Chondrocyte (in vitro differentiated cells): ENCODE data around the gene MRPL24. TPM values are rescaled to one million over a fixed set of nuclear protein-coding genes. Genes with fewer than 3 reads are reported as not detected.

Experiments
- DNase-seq: peaks from one replicate; pipeline ENCODE4 v3.0.0; 2021; ENCODE audit warnings: mixed read lengths, low spot score
- H3K27ac Mint-ChIP-seq: one replicate; pipeline ENCODE4 v1.8.0; 2021; ENCODE audit warnings: mild to moderate bottlenecking, moderate library complexity, mixed read lengths; ENCODE audit not compliant: unreplicated experiment
- H3K27me3 Mint-ChIP-seq: 2 replicates; pipeline ENCODE4 v1.8.0; 2021; ENCODE audit warnings: low read depth, mixed read lengths
- H3K36me3 Mint-ChIP-seq: 2 replicates; pipeline ENCODE4 v1.8.0; 2021; ENCODE audit warnings: low read depth, mixed read lengths
- H3K4me1 Mint-ChIP-seq: 2 replicates; pipeline ENCODE4 v1.8.0; 2021; ENCODE audit warnings: low read depth, mild to moderate bottlenecking, mixed read lengths
- H3K4me3 Mint-ChIP-seq: one replicate; pipeline ENCODE4 v1.8.0; 2021; ENCODE audit warnings: mild to moderate bottlenecking, moderate library complexity, mixed read lengths; ENCODE audit not compliant: unreplicated experiment
- H3K9me3 Mint-ChIP-seq: 2 replicates; pipeline ENCODE4 v1.8.0; 2021; ENCODE audit warnings: low read depth, mixed read lengths
- total RNA-seq: library from RNA; stranded (reverse); gene quantifications from 3 replicates; pipeline ENCODE4 v1.2.1, GENCODE V29; 2021
- TF ChIP-seq, protein P1 (sequence below): fragments of 200-600 bp; sonication (generic); IDR thresholded peaks from 2 replicates; pipeline ENCODE4 v1.5.0; 2021; ENCODE audit warnings: antibody characterized with exemption, mild to moderate bottlenecking, moderate library complexity

Gene MRPL24
- total RNA-seq, 1 donor from 2014 or later = 40.3 TPM

DNA sequence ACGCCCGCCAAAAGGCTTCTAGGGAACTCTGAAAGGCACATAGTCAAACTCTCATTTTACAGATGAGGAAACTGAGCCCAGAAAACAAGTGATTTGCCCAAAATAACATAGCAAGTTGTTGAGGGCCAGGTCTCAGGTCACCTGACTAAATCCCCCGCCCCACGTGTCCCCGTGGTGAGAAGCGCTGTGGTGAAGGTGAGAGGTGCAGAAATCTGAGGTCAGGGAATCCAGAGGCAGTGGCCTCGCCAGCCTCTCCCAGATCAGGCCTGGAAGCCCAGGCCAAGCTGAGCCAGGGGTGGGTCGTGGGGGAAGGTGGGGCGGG is 5.5 kb upstream of the MRPL24 start:
- TF ChIP-seq, protein P1, sequence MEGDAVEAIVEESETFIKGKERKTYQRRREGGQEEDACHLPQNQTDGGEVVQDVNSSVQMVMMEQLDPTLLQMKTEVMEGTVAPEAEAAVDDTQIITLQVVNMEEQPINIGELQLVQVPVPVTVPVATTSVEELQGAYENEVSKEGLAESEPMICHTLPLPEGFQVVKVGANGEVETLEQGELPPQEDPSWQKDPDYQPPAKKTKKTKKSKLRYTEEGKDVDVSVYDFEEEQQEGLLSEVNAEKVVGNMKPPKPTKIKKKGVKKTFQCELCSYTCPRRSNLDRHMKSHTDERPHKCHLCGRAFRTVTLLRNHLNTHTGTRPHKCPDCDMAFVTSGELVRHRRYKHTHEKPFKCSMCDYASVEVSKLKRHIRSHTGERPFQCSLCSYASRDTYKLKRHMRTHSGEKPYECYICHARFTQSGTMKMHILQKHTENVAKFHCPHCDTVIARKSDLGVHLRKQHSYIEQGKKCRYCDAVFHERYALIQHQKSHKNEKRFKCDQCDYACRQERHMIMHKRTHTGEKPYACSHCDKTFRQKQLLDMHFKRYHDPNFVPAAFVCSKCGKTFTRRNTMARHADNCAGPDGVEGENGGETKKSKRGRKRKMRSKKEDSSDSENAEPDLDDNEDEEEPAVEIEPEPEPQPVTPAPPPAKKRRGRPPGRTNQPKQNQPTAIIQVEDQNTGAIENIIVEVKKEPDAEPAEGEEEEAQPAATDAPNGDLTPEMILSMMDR = no peak
- H3K27ac Mint-ChIP-seq = peak overlapping the region; percentile 99
- peaks cover 16% of the 10 kb centered on the region for H3K36me3 Mint-ChIP-seq
- H3K4me3 Mint-ChIP-seq = peak overlapping the region; percentile 77
- peaks cover 63% of the 10 kb centered on the region for H3K4me1 Mint-ChIP-seq
- H3K27me3 Mint-ChIP-seq = no peaks in the 10 kb centered on the region
- H3K9me3 Mint-ChIP-seq = no peaks in the 10 kb centered on the region
- no peak for DNase-seq

DNA sequence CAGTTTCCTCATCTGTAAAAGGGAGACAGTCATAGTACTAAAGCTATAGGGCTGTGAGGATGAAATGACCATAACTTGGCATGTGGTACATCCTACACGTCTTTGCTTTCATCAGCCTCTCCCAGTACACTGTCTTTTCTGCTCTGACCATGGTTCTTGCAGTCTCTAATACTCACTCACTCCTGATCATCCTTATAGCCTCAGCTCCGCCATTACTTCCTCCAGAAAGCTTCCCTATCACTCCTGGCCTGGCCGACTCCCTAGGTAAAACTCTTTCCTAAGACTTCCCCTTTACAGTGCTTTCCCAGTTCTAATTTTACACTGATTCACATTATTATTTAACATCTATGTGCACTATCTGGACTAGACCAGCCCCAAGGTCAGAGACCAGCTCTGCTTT is 5.0 kb upstream of the MRPL24 start:
- no peaks in the 10 kb centered on the region for H3K27me3 Mint-ChIP-seq
- DNase-seq = peak; percentile 22
- TF ChIP-seq, protein P1 = no peak
- H3K4me3 Mint-ChIP-seq = peak overlapping the region; percentile 77
- peak overlapping the region; percentile 99 for H3K27ac Mint-ChIP-seq
- peaks cover 68% of the 10 kb centered on the region for H3K4me1 Mint-ChIP-seq
- H3K36me3 Mint-ChIP-seq = peaks cover 16% of the 10 kb centered on the region
- H3K9me3 Mint-ChIP-seq = no peaks in the 10 kb centered on the region

DNA sequence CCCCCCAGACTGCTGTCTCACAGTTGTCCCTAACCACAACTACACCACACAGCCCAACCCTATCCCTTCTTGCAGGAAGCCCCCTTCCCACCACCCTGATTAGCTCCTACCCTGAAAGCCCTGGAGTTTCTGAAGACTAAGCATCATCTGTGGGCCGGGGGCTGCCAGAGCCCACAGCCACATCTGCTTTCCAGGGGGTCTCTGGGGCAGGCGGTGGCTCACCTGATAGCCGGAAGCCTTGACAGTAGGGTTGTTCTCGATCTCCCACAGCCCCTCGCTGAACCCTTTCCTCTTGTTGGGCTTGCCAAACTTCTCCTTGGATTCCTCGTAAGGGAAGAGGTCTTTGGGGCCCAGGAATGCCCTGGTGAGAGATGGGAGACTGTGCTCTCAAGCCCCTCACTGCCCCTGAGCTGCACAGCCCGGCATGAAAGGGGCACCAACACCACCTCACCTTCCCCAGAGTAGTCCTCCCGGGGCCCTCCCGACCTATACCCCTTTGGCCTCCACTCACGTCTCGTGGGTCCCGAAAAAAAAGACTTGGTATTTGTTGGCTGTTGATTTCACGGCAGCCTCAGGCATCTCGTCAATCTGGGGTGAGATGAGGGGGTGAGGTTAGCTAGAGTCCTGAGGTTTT is 4.0 kb upstream of the MRPL24 start:
- Mint-ChIP-seq H3K4me3 (no peak overlapping the region), H3K36me3 (peaks cover 16% of the 10 kb centered on the region), H3K9me3 (no peaks in the 10 kb centered on the region), H3K4me1 (peaks cover 70% of the 10 kb centered on the region), H3K27ac (peak overlapping the region; percentile 99), H3K27me3 (no peaks in the 10 kb centered on the region)
- peak; percentile 63 for DNase-seq
- TF ChIP-seq, protein P1 = no peak

DNA sequence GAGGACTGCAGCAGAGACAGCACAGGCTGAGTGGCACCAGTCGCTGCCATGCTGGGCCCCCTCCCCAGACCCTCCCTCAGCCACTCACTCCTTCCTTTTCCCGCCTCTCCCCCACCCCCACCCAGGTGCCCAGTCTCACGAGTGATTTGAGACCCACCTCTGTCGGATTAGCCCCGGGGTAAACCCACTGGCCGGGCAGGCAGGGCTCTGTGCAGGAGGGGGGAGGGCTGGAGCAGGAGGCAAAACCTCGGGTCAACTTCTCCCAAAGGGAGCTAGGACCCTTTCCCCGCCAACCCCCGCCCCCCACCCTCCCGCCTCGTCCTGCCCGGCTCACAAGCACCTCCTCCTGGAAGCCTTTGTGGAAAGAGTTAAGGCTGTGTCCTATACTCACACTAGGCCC is 3.5 kb upstream of the MRPL24 start:
- no peaks in the 10 kb centered on the region for H3K27me3 Mint-ChIP-seq
- peak; percentile 65 for DNase-seq
- peak overlapping the region; percentile 63 for H3K27ac Mint-ChIP-seq
- H3K4me3 Mint-ChIP-seq = no peak overlapping the region
- peaks cover 16% of the 10 kb centered on the region for H3K36me3 Mint-ChIP-seq
- H3K9me3 Mint-ChIP-seq = no peaks in the 10 kb centered on the region
- TF ChIP-seq, protein P1 = no peak
- peaks cover 64% of the 10 kb centered on the region for H3K4me1 Mint-ChIP-seq

DNA sequence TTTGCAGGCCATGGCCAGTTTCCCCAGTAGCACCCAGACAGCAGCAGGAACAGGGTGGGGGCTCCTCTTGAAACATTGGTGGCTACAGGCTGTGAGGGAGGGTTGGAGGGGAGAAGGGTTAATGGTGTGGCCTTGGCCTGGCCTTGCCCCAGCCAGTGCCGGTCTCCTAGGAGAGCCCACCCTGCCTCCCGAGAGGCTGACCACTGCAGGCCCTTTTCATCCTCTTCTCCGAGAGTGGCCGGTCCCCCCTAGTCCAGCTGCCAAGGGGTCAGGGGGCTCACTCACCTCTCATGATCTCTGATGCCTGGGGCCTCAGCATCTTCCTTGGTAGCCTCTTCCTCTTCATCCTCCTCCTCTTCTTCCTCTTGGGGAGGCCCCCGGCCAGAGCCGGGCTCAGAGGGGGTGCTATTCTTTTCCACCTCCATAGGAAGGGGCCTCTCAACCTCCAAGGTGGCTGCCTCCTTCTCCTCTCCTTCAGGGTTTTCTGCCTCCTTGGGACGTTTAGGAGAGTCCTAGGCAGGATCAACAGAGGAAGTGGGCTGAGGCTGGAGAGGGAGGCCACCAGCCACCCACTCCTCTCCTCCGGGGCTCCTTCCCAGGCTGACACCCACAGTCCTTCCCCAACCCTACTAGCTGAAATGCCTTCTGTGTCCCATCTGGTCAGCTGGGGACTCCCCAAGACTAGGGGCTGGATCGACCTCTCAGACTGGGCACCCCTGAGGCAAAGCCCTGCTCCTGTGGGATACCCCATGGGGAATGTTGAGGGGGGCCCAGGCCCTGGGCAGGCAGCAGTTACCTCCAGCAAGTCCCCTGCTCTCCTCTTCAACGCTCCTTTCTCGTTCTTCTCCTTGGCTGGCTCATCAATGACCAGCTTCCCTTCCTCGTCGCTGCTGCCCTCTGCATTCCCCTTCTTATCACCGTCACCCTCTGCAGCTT is 2.7 kb upstream of the MRPL24 start:
- Mint-ChIP-seq H3K9me3 (no peaks in the 10 kb centered on the region), H3K36me3 (peaks cover 16% of the 10 kb centered on the region), H3K4me1 (peaks cover 57% of the 10 kb centered on the region), H3K27me3 (no peaks in the 10 kb centered on the region), H3K27ac (no peak overlapping the region), H3K4me3 (no peak overlapping the region)
- TF ChIP-seq, protein P1 = no peak
- DNase-seq = no peak
